EL (cell line): ENCODE data around the gene SPTBN4.
A peak's percentile ranks its signal among the peaks of the same experiment; 100 is the strongest.

Experiments
- DNase-seq: peaks from one replicate; pipeline ENCODE4 v3.0.0-alpha.2; 2016

The SPTBN4 gene

DNA sequence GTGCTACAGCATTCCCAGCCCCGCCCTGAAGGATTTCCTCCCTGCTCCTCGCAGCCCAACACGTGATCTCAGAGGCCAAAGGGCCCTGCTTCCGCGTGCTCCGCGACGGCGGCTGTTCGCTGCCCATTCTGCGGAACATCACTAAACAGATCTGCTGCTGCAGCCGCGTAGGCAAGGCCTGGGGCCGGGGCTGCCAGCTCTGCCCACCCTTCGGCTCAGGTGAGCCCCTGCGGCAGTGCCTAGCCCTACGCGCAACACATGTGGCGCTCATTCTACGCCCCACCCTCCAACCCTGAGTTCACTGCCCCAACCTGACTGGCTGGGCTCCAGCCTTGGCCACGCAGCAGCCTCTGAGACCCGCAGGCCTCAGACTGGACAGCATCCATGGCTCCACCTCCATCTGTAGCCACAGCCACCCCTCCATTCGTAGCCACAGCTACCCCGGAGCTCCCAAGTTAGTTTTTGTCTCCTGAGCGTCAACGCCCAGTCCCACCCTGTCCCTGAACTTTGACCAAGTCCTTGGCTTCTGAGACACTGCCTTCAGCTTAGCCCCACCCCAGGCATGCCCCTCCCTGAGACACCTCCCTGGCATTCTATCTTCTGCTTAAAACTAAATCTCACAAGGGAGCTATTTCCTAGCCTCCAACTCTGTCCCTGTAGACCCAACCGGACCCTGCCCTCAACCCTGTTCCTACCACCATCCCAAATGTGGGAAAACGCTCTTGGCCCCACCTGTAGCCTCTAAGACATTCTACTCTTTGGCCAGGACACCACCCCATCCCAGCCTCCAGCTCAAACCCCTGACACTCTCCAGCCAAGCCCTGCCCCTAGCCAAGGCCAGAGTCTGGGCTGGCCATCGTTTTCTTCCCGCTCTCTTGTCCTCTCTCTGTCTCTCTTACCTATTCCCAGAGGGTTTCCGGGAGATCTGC is 140.8 kb downstream of the SPTBN4 start:
- no peak for DNase-seq

GRCh38 chr19:40608240-40608621 is 141.4 kb downstream of the SPTBN4 start:
- no peak for DNase-seq

GRCh38 chr19:40608957-40609356 is 142.2 kb downstream of the SPTBN4 start:
- DNase-seq, result no peak

- DNase-seq, result peak; percentile 74
These were observed 143.0 kb downstream of the SPTBN4 start for GRCh38 chr19:40609561-40610395.

DNA sequence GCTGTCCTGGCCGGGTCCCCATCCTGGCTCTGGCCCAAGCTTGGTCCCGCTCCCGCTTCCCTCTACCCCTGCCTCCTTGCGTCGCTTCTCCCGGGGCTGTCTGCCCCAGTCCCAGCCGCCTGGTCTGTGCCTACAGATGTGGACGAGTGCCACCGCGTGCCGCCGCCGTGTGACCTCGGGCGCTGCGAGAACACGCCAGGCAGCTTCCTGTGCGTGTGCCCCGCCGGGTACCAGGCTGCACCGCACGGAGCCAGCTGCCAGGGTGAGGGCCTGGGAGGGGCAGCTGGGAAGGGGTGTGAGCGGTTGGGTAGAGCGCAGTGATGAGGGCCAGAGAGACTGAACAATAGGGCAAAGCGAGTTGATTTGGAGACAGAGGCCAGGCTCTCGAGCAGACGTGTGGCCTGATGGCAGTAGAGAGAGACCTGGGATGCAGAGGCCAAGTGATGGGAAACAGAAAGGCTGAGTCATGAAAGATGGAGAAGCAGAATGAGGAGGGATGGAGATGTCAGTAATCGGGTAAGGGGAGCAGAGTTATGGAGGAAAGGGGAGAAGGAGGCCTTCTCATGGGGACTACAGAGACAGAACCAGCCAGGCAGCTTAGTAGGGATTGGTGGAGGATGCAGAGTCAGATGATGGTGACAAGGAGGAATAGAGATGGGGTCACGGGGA is 143.7 kb downstream of the SPTBN4 start:
- DNase-seq, result no peak

DNA sequence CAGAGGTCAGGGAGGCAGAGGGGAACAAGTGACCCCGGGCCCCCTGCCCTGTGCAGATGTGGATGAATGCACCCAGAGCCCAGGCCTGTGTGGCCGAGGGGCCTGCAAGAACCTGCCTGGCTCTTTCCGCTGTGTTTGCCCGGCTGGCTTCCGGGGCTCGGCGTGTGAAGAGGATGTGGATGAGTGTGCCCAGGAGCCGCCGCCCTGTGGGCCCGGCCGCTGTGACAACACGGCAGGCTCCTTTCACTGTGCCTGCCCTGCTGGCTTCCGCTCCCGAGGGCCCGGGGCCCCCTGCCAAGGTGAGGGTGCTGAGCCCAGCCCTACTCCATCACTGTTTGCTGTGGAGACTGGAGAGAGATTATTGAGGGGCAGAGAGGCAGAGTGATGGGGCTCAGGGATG is 144.3 kb downstream of the SPTBN4 start:
- no peak for DNase-seq

GRCh38 chr19:40611900-40612698 is 145.3 kb downstream of the SPTBN4 start:
- no peak for DNase-seq

DNA sequence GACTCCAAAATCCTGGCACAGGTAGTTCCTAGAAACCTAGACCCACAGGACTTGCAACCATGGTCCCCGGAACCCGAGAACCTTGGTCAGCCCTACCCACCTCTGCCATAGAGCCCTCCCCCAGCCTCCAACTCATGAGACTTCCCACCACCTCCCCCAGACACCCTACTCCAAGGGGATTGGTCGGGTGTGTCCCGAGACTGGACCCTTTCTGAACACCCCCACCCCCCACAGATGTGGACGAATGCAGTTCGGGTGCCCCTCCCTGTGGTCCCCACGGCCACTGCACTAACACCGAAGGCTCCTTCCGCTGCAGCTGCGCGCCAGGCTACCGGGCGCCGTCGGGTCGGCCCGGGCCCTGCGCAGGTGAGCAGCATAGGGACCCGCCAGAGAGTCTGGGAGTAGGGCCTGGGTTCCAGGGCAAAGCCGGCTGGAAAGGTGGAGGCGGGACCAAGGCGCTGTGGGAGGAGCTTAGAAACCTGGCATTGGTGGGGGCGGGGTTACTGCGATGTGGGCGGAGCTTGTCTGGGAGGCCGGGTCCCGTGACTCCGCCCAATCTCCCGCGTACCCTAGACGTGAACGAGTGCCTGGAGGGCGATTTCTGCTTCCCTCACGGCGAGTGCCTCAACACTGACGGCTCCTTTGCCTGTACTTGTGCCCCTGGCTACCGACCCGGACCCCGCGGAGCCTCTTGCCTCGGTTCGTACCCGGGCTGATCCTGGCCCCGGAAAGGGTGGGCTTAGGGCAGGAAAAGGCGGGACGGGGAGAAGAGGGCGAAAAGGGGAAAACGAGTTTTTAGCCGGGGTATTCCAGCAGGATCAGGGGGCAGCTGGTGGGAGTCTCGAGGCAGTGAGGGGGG is 146.3 kb downstream of the SPTBN4 start:
- peak; percentile 39 for DNase-seq

DNA sequence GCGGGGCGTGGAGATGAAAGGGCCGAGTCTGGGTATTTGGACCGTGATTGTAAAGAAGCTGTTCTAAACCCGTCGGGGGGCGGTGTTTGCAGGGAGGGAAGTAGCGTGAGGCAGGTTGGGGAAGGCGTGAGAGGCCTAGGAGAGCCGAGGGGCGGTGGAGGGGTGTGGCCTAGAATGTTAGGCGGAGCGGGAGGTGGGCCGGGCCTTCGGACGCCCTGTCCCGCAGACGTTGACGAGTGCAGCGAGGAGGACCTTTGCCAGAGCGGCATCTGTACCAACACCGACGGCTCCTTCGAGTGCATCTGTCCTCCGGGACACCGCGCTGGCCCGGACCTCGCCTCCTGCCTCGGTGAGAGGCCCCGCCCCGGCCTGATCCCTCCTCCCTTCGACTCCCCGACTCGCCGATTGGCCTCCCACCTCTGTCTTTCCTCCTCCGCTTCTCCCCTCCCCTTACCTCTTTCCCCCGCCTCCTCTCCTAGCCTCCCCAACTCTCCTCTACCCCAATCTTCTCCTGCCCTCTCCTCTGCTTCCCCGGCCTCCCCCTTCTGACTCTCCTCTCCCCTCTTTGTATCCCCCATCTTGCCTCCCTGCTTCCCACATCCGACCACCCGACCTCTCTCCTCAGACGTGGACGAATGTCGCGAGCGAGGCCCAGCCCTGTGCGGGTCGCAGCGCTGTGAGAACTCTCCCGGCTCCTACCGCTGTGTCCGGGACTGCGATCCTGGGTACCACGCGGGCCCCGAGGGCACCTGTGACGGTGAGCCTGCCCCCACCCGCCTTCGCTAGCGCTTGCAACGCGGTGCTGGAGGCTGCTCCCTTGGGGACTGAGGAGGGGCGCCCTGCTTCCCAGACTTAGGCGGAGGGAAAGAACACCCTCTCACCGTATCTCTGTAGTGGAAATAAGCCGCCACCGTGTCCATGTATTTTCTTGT is 147.2 kb downstream of the SPTBN4 start:
- peak; percentile 87 for DNase-seq

GRCh38 chr19:40614622-40615411 is 148.0 kb downstream of the SPTBN4 start:
- DNase-seq, result peak; percentile 97

DNA sequence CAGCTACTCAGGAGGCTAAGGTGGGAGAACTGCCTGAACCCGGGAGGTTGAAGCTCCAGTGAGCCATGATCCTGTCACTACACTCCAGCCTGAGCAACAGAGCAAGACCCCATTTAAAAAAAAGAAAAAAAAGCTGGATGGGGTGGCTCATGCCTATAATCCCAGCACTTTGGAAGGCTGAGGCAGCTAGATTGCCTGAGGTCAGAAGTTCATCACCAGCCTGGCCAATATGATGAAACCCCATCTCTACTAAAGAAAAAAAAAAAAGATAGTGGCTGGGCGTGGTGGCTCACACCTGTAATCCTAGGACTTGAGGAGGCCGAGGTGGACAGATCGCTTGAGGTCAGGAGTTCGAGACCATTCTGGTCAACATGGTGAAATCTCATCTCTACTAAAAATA is 149.4 kb downstream of the SPTBN4 start:
- no peak for DNase-seq

DNA sequence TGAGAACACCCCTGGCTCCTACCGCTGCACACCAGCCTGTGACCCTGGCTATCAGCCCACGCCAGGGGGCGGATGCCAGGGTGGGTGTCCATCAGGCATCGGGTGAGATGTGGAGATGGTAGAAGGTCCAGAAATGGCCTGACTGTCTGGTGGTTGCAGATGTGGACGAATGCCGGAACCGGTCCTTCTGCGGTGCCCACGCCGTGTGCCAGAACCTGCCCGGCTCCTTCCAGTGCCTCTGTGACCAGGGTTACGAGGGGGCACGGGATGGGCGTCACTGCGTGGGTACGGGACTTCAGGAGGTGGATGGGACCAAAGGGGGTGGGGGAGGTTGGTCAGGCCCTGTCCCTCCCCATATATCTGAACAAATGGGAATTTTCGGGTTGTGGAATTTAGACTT is 150.1 kb downstream of the SPTBN4 start:
- no peak for DNase-seq

GRCh38 chr19:40617961-40618360 is 151.2 kb downstream of the SPTBN4 start:
- DNase-seq, result no peak

DNA sequence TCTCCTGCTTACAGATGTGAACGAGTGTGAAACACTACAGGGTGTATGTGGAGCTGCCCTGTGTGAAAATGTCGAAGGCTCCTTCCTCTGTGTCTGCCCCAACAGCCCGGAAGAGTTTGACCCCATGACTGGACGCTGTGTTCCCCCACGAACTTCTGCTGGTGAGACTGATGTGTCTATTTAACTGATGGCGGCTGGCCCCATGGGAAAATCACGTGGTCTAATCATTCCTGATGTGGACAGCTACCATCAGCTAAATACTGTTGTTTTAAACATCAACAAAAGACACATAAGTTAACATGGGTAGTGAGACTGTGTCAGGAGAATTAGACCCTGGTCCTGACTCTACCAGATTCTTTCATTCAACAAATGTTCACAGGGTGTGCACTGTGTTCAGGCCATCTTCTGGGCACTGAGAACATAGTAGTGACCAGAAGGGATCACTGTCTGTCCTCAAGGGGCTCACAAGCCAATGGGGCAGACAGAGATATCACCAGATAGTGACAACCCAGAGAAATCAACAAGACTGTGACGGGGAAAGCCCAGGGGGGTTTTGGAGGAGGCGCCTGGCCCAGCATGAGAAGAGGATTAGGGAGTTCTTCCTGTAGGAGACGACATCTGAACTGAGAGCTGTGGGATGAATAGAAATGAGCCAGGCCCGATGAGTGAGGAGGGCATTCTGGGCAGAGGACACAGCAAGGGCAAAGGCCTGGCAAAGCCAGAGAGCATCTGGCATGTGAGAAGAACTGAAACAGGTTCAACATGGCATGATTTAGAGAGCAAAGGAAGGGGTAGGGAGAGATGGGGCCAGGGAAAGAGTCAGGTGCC is 152.7 kb downstream of the SPTBN4 start:
- DNase-seq, result no peak

DNA sequence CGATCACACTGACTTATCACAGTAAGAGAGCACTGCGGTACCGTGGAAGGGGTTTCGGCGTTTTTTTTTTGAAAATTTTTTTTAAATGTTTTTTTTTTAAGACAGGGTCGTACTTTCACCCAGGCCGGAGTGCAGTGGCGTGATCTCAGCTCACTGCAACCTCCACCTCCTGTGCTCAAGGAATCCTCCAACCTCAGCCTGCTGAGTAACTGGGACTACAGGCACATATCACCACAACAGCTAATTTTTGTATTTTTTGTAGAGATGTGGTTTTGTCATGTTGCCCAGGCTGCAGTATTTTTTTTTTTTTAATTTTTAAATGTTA is 153.3 kb downstream of the SPTBN4 start:
- DNase-seq, result no peak

GRCh38 chr19:40621283-40621682 is 154.5 kb downstream of the SPTBN4 start:
- DNase-seq, result no peak

DNA sequence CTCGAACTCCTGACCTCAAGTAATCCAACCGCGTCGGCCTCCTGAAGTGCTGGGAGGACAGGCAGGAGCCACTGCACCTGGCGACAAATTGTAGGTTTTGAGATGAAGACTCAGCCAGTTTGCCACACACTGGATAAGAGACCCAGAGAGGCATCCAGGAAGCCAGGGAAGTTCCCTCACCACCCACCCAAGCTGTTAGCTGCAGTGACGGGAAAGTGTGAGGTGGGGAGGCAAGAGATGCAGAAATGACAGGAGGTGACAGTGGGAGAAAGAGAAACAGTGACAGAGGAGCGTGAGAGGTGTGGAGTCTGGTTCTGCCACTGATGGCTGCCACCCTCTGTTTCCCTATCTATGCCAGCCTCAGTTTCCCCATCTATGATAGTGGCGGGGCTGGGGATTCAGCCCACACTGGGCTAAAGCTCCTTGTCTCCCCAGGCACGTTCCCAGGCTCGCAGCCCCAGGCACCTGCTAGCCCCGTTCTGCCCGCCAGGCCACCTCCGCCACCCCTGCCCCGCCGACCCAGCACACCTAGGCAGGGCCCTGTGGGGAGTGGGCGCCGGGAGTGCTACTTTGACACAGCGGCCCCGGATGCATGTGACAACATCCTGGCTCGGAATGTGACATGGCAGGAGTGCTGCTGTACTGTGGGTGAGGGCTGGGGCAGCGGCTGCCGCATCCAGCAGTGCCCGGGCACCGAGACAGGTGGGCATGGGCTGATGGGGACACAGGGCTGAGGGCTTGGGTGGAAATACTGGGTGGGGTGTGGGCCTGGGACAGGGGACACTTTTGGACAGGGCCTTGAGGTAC is 155.4 kb downstream of the SPTBN4 start:
- no peak for DNase-seq

DNA sequence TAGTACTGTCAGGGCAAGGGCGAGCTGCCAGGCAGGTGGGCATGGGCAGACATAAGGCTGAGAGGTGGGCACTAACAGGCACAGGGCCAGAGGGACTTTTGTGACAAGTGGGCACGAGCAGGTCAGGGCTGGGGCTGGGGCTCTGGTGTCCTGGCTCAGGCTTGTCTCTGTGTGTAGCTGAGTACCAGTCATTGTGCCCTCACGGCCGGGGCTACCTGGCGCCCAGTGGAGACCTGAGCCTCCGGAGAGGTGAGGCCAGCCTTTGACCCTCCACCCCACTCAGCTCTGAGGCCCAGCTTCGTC is 155.9 kb downstream of the SPTBN4 start:
- no peak for DNase-seq
